ENCODE data around the gene CARD10.

CARD10 gene

DNA sequence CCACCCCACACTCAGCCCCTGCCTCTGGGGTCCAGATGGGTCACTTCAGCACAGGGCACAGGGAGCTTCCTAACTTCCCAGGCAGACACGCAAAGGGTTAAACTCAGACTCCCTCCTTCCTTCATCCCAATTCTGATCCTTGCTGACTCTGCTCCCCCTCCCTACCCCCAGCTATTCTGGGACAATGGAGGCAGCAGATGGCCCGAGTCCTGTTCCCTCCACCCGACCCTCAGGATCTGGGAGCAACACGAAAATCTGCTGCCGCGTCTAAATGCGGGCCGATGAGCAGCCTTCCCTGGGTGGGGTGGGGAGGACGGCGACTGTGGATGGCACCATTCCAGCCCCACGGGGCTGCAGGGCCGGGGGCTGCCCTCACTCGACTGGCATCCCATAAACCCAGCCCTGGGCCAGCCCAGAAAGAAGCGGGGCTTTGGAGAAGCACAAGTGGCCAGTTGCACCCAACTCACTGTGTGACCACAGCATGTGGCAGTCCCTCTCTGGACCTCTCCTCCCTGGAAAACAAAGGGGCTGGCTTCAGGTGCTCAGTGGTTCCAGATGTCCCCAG lies 51.7 kb downstream of the CARD10 start:
- DNase-seq (ENCODE audit: low read depth, low spot score) = no peak

DNA sequence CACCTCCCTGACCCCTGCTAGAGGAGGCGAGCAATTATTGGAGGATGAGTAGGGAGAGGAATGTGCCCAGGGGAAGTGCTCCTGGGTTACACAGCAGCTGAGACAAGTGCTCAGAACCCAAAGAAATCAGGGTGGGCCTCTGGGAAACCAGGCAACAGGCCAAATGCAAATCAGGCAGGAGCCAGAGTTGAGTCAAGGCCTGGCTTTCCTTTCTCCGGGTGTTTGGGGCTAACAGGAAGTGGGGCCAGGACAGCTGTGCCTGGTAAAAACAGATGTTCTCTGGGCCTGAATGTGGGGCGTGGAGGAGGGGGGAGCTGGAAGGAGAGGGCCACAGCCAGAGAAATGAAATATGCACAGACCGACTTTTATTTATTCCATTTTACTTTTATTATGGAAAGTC lies 55.0 kb downstream of the CARD10 start:
- no peak for DNase-seq (ENCODE audit: low read depth, low spot score)

DNA sequence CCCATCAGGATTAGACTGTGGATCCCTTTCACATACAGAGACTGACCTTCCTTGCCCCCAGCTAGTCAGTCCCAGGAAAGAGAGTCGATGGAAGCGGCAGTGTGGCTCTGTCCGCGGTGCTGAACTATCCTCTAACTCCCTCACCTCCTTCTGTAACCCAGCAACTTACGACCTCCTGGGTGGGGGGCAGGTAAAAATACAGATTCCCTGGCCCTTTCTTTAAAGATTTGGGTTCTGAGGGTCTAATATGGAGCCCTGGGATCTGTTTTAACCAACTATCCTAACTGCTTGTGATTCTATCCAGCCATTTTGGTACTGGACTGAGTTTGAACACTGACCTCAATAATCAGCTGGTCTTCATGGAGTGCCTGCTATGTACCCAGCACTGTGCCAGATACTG lies 56.2 kb downstream of the CARD10 start:
- peak; percentile 74 for DNase-seq (ENCODE audit: low read depth, low spot score)

DNA sequence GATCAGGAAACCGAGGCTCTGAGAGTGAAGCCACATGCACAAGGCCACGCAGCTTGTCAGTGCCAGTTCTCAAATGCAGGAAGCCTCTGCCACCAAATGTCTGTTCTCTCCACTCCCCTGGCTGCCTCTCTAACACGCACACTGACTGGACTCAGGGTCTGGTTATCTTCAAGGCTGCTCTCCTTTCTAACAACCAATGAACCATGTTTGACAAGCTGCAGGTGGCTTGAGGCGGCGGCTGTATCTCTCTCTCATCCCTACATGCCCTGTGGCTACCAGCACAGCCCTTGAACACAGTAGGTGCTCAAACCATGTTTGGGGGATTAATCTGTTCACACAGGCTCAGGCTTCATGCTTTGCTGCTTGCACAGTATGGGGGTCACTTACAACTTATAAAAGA lies 56.8 kb downstream of the CARD10 start:
- no peak for DNase-seq (ENCODE audit: low read depth, low spot score)

DNA sequence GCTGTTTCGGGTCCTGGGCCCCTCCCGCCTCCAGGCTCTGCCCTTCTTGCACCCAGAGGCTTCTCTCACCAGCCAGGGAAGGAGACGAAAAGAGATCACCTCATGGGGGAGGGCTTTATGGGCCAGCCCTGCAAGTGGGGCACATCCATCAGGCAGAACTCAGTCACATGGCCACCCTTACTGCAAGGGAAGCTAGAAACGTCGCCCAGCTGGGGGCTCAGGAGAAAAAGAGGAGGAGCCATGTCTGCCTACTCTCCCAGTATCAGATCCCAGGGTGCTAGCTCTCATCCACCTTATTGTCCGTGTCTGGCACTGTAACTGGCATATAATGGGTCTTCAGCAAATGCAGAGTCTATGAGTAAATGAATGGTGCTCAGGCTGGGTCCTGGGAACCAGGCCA lies 57.3 kb downstream of the CARD10 start:
- no peak for DNase-seq (ENCODE audit: low read depth, low spot score)

DNA sequence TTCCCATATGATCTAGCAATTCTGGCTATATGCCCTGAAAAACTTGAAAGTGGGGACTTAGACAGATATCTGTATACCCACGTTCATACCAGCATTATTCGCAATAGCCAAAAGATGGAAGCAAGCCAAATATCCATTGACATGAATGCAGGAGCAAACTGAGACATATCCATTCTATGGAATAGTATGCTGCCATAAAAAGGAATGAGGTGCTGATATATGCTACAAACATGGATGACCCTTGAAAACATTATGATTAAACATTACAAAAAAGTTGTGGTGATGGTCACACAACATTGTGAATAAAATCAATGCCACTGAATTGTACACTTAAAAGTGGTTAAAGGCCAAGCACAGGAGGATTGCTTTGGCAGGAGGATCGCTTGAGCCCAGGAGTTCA lies 58.5 kb downstream of the CARD10 start:
- no peak for DNase-seq (ENCODE audit: low read depth, low spot score)

DNA sequence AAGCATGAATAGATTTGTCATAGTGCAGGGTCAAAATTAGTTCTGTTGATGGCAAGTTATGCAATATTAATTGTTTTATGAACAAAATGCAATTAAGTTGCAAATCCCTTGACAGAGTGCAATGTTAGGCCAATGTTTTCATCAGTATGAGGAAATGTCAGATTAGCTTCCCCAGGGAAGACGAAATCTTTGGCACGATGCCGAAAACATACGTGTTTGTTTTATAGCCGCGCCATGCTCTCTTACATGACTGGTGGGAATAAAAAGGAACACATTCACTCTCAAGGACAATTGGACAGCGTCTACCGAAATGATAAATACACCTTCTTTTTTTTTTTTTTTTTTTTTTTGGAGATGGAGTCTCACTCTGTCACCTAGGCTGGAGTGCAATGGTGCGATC lies 60.0 kb downstream of the CARD10 start:
- DNase-seq (ENCODE audit: low read depth, low spot score) = no peak

DNA sequence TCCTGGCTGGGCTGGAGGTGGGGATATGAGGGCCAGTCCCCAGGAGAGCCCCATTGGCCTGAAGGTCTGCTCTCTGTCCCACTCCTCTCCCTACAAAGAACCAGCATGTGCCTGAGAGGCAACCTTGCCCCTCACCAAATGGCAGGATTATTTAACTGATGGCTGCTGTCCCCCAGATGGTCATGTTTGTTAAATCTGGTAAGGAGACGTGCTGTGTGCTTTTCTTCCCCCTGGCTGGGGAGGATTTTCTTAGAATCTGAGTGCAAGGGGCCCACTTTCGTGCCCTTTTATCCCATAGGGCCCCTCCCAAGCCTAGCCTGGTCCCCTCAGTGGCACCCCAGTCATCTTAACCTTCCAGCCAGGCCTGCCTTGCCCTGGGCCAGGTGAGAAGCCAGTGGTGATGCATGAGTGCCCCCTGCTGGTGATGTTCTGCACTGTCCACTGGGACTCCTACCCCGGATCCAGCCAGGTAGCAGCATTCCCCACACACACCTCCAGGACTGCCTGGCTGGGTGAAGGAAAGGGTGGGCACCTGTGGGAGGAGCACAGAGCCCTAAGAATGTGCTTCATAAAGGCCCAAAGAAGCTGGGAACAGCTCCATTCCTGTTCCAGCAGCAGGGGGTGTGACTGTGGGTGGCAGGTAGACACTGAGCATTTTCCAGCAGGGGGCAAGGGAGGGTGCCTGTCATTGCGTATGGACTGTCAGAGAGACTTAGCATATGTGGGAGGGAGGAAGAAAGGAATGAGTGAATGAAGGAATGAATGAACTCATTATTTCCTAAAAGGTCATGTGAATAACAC lies 61.9 kb downstream of the CARD10 start:
- DNase-seq (ENCODE audit: low read depth, low spot score) = peak; percentile 84

DNA sequence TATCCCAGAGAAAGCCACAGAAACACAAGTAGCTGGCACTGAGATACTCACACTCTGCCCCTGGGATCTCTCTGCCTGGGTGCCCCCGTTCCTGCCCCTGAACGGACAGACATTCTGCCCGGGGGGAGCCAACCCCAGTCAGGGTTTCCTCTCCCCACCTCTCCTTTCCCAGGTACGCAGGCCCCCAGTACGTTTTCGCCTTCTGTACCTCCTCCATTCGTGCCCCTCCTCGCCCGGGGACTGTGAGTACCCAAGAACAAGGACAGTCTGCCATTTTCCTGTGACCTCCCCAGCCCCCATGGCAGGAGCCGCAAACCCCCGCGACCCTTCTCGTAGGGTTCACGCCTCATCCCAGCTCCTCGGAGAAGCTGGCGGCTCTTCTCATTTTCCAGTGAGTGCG lies 62.9 kb downstream of the CARD10 start:
- no peak for DNase-seq (ENCODE audit: low read depth, low spot score)

DNA sequence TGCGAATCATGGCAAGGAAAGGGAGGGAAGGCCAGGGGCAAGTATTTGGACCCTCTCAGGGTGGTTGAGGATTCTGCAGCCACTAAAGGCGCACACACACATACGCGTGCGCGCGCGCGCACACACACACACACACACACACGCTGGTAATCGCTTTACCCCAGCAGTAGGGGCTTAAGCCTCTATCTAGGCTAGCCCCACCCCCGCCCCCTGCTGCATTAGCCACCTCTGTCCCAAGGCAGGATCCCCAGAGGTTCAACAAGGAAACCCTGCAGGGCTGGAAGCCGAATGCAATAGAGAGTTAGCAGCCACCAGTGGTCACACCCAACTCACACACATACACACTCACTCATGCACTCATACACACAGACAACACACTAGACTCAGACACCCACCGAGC lies 63.3 kb downstream of the CARD10 start:
- peak; percentile 36 for DNase-seq (ENCODE audit: low read depth, low spot score)

DNA sequence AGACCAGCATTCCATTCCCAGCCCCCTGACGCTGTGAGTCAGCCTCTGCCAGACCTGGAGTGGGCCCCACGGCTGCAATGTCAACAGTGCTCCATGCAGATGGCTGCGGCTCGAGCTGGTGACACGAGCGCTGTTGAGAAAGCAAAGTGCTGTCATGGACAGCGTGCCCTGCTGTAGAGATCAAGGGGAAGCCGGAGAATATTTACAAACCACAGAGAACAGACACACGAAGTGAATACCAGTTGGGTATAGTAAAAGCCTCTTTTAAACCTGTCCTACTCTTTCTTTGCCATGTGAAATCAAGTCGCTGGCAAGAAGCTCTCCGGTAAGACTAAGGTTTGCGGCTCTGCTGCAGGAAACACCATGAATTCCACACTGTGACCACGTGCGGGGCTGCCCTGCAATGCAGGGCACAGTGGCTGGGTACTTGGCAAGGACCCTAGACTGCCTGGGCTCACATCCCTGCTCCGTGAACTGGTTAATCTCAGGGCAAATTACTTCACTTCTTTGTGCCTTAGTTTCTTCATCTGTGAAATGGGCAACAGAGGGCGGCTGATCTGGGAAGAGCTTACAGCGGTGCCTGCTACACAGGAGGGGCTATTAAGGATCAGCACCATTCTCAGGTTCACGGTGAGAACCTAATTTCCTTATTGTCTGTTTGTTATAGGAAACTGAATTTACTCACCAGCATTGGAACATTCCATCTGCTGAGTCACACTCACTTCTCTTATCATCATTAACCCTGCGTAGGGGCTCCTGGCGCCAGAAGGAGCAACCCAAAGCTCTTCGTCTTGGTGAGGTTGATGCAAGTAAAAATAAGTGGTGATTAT lies 64.1 kb downstream of the CARD10 start:
- DNase-seq (ENCODE audit: low read depth, low spot score) = peak; percentile 90

DNA sequence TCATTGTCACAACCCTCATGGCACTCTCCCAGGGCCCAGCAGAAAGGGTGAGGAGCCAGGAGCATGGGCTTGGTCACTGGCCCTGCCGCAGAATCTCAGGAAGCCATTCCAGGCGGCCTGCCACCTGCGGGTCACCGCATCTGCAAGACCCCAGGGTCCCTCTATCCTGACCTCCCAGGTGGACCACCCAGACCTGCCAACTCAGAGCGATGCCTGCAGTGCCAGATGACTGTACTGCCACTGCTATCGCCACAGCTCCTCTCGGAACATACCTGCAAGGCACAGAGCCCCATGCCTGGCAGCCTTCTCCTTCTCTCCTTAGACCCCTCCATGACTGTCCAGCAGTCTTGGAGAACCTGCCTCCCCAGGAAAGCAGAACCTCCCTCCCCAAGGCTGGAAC lies 65.5 kb downstream of the CARD10 start:
- DNase-seq (ENCODE audit: low read depth, low spot score) = no peak

DNA sequence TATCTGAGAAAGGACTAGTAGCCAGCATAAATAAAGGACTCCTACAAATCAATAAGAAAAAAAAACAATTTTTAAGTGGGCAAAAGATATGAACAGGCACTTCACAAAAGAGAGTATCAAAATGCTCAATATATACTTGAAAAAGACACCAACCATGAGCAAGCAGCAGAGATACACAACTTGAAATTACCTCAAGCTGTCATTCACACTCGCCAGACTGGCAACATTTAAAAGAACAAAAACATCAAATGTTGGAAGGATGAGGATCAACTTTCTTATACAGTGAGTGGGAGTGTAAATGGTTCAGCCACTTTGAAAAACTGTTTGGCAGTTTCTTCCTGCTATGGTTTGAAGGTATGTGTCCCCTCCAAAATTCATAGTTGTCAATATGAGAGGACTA lies 68.0 kb downstream of the CARD10 start:
- DNase-seq (ENCODE audit: low read depth, low spot score) = no peak

DNA sequence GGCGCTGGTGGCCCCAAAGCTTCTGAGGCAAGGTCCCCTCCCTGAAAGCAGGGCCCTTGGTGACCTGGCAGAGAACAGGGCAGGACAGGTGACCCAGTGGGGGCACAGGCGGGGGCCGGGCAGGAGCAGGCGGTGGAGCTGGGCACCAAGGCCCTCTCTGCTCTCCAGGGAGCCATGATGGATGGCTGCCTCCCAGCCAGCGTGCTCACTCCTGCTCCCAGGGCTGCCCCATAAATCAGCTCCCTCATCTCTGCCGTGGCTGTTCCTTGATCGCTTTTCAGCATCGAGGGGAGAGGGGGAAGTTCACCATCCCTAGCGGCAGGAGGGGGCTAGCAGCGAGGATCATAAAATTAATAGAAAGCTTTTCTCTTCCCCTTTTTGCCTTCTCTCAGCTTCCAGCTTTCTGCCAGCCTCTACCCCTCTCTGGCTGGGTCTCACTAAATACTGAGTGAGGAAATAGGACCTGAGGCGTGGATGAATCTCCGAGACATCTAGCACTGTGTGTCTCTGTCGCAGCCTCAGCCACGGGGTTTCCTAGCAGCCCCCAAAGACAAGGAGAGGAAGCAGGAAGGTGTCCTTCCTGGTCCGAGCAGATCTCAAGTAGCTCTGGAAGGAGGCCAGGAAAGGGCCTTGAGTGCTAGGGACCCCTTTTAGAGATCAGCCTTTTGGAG lies 69.7 kb downstream of the CARD10 start:
- no peak for DNase-seq (ENCODE audit: low read depth, low spot score)

DNA sequence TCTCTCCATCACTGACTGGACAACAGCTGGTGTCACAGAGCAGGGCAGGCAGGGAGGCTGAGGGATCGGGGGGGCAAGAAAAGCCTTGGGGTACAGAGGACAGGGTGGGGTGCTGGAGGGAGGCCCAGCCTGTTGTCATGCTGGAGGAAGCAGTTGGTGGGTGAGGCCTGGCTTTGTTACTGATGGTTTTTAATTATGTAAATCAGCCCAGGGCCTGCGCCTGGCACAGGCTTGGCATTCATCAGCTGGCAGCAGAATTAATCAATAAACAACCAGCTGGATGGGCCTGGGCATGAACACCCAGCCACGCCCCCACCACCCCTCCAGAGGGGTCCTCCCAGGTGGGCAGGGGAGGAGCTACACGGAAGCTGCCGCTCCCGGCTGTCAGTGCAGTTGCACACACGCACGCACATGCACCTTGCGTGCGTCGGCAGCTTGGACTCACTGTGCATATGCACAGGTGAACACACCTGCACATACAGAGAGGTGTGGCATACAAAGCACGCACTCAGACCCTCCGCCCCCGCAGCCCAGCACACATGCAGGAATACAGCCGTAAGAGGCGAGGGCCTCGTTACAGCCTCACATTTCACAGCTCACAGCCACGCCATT lies 70.6 kb downstream of the CARD10 start:
- DNase-seq (ENCODE audit: low read depth, low spot score) = no peak

DNA sequence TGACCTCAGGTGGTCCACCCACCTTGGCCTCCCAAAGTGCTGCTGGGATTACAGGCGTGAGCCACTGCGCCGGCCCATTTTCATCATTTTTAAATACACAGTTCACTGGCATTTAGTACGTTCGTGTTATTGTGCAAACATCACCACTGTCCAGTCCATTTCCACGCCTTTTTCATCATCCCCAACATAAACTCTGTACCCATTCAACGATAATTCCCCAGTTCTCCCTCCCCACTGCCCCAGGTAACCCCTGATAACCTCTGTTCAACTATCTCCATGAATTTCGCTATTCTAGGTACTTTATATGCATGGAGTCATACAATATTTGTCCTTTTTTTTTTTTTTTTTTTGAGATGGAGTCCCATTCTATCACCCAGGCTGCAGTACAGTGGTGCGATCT lies 73.7 kb downstream of the CARD10 start:
- DNase-seq (ENCODE audit: low read depth, low spot score) = no peak

DNA sequence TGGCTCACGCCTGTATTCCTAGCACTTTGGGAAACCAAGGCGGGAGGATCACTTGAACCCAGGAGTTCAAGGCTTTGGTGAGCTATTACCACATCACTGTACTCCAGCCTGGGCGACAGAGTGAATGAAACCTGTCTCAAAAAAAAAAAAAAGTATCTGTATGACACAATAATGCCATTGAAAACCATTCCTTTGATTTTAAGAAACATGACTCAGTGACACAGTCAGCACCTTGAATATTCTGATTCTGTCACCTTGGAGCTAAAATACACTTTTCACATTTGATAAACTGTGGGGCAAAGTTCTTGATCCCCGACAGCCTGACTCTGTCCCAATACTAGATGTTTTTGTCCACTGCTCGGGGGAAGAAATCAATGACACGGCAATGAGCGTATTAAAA lies 75.2 kb downstream of the CARD10 start:
- no peak for DNase-seq (ENCODE audit: low read depth, low spot score)

DNA sequence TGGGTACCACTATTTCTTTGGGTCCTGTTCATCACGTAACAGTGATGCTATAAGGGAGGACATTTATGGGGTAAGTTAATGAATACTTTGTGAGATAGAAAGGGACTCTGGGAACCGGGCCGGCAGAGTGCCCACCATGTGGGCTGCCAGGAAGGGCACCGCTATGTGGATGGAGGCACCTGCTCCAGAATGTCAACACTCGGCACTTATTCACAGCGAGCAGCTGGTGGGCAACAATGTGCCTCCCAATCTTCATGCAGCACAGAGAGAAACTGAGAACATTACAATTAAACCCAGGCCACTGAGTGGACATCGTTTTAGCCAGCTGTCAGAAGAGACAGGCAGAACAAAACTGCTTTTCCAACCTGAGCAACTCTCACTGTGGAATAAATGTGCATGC lies 76.1 kb downstream of the CARD10 start:
- DNase-seq (ENCODE audit: low read depth, low spot score) = no peak

DNA sequence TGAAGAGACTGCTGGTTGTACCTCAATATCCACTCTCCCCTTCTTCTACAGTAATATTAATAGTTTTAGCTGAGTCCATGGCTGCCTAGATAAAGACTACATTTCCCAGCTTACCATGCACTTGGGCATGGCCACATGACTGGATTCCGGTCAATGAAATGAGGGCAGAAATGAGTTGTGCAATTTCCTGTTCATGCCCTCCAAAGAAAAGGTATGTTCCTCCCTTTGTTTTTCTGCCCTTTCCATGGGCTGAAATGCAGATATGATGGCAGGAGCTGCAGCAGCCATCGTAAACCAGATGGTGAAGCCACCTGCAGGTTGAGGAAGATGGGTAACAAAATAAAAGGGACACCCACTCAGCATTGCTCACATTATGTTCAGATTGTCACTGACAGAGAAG lies 76.7 kb downstream of the CARD10 start:
- DNase-seq (ENCODE audit: low read depth, low spot score) = peak; percentile 38

DNA sequence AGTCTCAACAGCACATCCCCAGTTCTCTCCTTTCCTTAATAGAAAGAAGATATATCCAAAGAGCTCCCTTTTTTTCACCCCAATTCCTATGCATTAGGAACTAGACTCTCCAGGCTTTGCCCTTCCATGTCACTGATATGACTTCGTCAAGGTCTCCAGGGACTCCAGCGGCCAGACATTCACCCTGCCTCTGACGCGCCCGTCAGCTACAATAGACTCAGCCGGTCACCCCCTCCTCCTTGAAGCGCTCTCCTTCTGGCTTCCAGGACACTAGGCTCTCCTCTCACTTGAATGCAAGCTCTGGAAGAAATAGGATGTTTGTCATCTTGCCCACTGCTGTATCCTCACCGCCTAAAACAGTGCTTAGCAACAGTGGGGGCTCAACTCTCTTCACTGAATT lies 77.1 kb downstream of the CARD10 start:
- no peak for DNase-seq (ENCODE audit: low read depth, low spot score)

DNA sequence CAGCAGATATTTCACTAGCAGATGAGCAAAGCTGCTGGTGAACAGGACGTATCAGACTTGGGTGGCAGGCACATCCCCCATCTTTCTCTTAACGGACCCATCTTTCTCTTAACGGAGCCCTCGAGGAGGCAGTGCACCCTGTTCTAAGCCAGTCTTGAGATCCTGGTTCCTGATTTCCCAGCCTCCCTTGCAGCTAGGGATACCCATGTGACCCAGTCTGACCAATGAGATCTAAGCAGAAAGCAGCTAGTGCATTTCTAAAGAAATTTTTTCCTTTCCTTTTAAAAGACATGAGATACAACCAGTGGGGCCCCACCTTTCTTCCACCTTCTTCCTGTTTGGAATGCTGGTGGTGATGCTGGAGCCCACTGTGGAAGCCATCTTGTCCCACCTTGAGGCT lies 78.3 kb downstream of the CARD10 start:
- DNase-seq (ENCODE audit: low read depth, low spot score) = no peak
